Measurements from ENCODE around the gene ZNF497.
"Not testable (repeated sequence)": the region's sequence is repeated elsewhere in the genome, so short reads cannot be mapped to it uniquely, and the experiment has no call there.

The ZNF497 gene

DNA sequence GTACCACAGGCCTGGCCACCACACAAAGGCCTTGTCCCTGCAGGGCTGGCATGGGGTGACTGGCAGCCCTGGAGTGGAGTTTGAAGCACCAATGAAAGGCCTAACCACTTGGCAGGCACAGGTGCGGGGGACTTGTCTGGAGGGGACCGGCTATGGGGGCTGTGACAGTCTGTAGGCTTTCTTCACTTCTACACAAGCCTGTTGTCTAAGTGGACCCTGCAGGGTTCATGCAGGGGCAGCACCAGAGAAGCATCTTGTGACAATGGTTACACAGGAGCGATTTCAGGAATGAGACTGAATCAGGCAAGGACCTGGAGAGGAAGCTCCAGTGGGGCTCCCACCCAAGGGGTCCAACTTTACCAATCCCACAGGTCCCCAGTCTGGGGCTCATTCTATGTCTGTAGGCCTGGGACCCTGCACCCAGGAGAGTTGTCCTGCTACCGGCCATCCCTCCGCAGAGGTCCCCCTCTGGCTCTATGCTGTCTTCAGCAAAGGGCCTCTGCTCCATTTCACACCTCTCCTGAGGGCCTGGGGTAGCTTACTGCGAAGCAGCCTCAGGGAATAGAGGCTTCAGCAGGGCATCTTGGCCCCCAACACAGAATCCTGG lies 20.5 kb upstream of the ZNF497 start:
- DNase-seq (ENCODE audit: low read depth) = no peak
- no peak overlapping the region for H3K4me3 ChIP-seq (ENCODE audit: low read length)
- TF ChIP-seq, protein P1, sequence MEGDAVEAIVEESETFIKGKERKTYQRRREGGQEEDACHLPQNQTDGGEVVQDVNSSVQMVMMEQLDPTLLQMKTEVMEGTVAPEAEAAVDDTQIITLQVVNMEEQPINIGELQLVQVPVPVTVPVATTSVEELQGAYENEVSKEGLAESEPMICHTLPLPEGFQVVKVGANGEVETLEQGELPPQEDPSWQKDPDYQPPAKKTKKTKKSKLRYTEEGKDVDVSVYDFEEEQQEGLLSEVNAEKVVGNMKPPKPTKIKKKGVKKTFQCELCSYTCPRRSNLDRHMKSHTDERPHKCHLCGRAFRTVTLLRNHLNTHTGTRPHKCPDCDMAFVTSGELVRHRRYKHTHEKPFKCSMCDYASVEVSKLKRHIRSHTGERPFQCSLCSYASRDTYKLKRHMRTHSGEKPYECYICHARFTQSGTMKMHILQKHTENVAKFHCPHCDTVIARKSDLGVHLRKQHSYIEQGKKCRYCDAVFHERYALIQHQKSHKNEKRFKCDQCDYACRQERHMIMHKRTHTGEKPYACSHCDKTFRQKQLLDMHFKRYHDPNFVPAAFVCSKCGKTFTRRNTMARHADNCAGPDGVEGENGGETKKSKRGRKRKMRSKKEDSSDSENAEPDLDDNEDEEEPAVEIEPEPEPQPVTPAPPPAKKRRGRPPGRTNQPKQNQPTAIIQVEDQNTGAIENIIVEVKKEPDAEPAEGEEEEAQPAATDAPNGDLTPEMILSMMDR (IDR thresholded peaks at IDR 0.05; ENCODE audit: insufficient read depth, low read depth, low read length, missing control alignments) = no peak

DNA sequence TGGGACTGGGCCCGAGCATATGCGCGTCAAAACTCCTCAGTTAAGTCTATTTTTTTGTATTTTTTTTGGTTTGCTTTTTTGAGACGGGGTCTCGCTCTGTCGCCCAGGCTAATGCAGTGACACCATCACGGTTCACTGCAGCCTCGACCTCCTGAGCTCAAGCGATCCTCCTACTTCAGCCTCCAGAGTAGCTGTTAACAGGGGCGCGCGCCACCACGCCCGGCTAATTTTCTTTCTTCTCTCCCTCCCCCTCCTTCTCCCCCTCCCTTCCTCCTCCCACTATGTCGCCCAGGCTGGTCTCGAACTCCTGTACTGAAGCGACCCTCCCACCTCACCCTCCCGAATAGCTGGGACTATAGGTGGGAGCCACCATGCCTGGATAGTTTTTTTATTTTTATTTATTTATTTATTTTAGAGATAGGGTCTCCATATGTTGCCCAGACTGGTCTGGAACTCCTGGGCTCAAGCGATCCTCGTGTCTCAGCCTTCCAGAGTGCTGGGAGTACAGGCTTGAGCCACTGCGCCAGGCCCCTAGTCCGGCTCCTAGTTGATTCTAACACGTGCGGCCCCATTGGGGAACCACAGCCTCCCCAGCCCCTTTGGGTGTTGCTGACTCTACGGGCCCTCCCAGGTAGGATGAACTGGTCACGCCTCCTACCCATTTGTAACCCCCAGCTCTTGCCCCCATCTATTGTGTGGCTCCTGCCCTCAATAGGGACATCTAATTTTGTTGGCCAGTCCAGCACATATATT lies 19.1 kb upstream of the ZNF497 start:
- H3K4me3 ChIP-seq (ENCODE audit: low read length) = peak overlapping the region; percentile 91
- no peak for DNase-seq (ENCODE audit: low read depth)
- TF ChIP-seq, protein P1 (IDR thresholded peaks at IDR 0.05; ENCODE audit: insufficient read depth, low read depth, low read length, missing control alignments) = no peak

DNA sequence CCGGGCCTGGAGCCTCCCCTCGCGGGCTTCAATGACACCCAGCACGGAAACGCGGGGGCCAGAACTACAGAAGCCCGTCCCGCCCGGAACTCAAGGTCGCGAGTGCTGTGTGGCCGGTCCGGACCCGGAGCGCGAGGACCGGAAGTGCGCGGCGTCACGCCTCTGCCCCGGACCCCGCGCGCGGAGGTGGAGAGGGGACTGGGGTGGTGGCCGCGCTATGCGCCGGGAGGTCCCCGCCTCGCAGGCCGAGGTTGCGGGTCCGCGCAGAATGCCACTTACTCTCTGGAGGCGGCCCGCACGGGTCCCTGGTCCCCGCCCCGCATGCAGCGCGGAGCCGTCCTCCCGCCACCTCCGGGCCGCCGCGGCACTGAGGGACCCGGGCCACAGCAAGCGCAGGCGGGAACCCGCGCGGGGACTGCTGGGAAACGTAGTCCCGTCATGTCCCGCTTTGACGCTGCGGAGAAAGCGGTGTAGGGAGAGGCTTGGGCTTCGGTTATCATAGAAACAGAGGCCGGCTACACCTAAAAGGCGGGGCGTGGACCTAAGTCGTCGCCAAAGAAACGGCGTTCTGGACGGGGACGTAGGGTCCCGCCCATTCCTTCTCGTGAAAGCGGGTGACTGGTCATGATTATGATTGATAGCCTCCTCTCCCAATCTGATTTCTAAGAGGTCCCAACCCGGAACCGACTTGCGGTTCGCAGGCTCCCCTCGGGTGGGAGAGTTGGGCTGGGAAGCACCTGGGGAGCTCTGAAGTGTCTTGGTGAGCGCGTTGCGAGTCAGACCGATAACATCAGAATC lies 18.3 kb upstream of the ZNF497 start, which contains the start of gene ZNF837:
Gene ZNF837 (minus strand): TSS at position 369 of the 798 bp plus-strand sequence. CDS start 11,698 bp downstream, outside the sequence.
- DNase-seq (ENCODE audit: low read depth) = peak; percentile 100
- H3K4me3 ChIP-seq (ENCODE audit: low read length) = peak within 1 kb of the TSS; percentile 91
- TF ChIP-seq, protein P1 (IDR thresholded peaks at IDR 0.05; ENCODE audit: insufficient read depth, low read depth, low read length, missing control alignments) = no peak

DNA sequence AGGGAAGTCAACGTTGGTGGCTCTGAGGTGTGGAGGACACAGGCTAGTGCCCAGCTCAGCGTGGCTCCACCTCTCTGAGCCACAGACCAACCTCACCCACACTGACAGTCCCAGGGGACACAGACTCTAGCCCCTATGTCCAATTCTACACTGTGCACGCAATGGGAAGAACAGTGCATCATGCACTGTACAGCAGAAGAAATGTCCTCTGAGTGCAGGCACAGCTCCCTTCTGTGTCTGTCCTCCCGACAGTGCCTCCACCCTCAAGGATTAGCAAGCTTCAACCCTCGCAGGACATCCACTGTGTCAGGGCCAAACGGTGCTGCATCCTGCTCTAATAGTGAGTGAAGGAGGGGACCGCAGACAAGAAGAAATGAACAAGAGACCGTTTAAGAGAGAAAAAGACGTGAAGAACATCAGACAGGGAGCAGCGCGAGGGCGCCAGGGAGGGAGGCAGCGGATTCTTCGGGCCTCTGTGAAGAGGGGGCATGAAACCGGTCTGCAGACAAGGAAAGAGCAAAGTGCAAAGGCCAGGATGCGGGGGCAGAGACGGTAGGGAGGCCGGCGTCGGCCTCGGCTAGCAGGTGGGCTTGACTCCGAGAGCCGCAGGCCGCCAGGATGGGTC lies 17.6 kb upstream of the ZNF497 start:
- TF ChIP-seq, protein P1 (IDR thresholded peaks at IDR 0.05; ENCODE audit: insufficient read depth, low read depth, low read length, missing control alignments) = no peak
- DNase-seq (ENCODE audit: low read depth) = peak; percentile 11
- peak overlapping the region; percentile 91 for H3K4me3 ChIP-seq (ENCODE audit: low read length)

DNA sequence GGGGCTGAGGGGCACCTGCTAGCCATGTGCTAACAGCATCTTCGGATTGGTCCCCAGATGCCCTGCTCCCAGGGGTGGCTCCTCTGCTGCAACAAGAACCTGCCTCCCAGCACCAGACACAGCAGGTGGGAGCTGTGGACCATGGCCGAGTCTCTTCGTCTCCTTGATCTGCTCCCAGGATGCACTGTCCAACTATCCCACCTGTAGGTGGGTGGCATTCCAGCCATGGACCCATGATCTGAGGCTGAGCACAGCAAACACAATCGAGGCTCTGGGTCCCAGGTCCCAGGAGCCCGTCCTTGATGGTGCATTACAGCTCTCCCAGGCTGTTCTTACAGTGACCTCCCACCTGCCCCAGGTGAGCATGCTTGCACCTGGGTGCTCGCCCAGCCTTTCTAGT lies 16.7 kb upstream of the ZNF497 start:
- H3K4me3 ChIP-seq (ENCODE audit: low read length) = no peak overlapping the region
- TF ChIP-seq, protein P1 (IDR thresholded peaks at IDR 0.05; ENCODE audit: insufficient read depth, low read depth, low read length, missing control alignments) = no peak
- DNase-seq (ENCODE audit: low read depth) = no peak

DNA sequence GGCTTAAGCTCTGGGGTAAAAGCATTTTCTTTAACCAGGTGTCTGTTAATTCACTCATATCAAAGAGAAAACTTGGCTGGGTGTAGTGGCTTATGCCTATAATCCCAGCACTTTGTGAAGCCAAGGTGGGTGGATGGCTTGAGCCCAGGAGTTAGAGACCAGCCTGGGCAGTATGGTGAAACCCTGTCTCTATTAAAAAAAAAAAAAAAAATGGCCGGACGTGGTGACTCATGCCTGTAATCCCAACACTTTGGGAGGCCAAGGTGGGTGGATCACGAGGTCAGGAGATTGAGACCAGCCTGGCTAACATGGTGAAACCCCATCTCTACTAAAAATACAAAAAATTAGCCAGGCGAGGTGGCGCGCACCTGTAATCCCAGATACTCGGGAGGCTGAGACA lies 14.2 kb upstream of the ZNF497 start:
- not testable (repeated sequence) for H3K4me3 ChIP-seq (ENCODE audit: low read length); DNase-seq (ENCODE audit: low read depth)

DNA sequence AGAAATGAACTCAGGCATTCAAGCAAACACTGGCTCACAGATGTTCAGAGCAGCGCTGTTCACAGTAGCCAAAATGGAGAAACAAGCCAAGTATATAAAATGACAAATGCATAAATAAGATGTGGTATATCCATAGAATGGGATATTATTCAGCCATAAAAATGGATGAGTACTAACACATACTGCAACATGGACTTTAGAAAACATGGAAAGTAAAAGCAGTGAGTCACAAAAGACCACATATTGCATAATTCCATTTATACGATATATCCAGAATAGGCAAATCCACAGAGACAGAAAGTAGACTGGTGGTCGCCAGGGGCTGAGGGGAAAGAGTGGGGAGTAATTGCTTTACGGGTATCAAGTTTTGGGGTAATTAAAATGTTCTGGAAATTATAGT lies 11.6 kb upstream of the ZNF497 start:
- TF ChIP-seq, protein P1 (IDR thresholded peaks at IDR 0.05; ENCODE audit: insufficient read depth, low read depth, low read length, missing control alignments) = no peak
- H3K4me3 ChIP-seq (ENCODE audit: low read length) = no peak overlapping the region
- DNase-seq (ENCODE audit: low read depth) = no peak
